CD4-positive, alpha-beta T cell treated with Interleukin-6 at 100 ng/mL for 8 hours (primary cell): ENCODE data around the gene RPS6KA2.

ENCODE experiments used
- DNase-seq: peaks from one replicate; pipeline ENCODE4 v3.0.0-alpha.2; 2020; ENCODE audit warnings: mixed read lengths, low spot score

The RPS6KA2 gene

DNA sequence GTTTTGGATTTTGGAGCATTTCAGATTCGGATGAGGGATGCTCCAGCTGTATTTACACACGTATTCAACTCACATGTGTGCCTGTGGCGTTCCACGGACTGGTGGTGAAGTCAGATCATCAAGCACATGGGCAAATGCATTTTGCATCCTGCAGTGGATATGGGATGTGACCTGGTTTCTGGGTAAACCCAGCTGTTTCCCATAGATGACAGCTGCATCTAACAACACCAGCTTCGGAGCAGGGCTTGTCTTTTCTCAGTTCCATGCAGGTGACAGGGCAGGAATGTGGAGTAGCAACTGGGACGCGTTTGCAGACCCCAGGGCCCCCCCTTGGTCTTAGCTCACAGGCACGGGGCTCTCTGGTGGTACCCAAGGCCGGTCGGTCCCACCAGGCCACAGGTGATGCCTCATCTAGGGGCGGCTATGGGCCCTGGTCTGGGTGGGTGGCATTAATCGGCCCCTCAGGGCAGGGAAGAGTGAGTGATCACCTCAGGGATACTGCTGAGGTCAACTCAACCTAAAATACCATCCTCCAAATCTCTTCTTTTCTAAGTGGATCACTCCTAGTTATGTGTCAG lies 123.8 kb downstream of the RPS6KA2 start:
- no peak for DNase-seq

GRCh38 chr6:166502453-166502852 lies 124.6 kb downstream of the RPS6KA2 start:
- no peak for DNase-seq

DNA sequence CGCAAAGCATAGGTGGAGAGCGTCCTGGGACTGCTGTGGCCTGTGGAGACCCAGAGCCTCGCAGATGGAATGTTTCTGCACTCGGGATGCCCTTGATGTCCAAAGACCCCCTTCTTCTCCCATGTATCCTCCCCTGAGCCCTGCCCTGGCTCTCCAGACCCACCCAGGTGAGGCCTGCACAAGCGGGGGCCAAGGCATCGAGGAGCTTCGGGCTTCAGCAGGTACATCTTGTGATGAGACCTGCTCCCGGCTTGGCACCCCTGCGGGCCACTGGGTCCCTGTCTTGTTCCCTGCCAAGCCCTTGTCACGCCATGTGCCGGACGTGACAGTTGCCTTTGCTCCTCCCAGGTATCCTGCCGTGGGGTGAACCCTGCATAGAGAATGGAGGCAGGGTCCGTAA lies 125.8 kb downstream of the RPS6KA2 start:
- no peak for DNase-seq

DNA sequence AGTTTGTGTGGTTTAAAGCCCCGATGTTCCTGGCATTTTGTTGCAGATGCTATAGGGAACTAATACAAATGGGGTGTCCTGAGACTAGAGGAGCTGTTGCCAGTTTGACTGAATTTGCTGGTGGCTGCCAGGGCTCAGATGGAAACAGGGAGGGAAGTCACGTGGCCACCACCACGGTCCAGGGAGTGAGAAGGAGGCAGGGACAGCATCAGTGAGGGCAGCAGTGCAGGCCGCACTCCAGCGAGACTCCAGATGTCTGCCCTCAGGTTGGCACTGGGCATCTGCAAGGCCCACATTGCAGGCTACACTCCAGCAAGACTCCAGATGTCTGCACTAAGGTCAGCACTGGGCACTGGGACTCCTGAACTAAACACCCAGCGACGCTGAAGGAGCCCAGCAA lies 126.8 kb downstream of the RPS6KA2 start:
- no peak for DNase-seq

DNA sequence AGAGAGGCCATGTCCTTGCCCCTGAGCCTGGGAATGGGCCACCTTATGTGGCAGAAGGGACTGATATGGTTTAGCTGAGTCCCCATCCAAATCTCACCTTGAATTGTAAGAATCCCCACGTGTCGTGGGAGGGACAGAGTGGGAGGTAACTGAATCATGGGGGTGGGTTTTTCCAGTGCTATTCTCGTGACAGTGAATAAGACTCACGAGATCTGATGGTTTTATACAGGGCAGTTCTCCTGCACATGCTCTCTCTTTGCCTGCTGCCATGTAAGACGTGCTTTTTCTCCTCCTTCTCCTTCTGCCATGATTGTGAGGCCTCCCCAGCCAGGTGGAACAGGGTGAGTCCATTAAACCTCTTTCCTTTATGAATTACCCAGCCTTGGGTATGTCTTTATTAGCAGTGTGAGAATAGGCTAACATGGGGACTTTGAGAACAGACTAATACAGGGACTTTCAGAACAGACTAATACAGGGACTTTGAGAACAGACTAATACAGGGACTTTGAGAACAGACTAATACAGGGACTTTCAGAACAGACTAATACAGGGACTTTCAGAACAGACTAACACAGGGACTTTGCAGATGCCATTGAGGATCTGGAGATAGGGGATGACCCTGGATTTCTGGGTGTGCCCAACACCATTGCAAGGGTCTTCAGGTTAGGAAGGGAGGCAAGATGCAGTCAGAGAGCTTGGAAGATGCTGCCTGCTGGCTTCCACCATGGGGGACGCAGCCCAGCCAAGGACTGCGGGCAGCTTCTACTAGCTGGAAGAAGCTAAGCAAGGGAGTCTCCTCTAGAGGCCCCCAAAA lies 127.5 kb downstream of the RPS6KA2 start:
- DNase-seq: no peak

GRCh38 chr6:166498661-166499349 lies 128.2 kb downstream of the RPS6KA2 start:
- no peak for DNase-seq

DNA sequence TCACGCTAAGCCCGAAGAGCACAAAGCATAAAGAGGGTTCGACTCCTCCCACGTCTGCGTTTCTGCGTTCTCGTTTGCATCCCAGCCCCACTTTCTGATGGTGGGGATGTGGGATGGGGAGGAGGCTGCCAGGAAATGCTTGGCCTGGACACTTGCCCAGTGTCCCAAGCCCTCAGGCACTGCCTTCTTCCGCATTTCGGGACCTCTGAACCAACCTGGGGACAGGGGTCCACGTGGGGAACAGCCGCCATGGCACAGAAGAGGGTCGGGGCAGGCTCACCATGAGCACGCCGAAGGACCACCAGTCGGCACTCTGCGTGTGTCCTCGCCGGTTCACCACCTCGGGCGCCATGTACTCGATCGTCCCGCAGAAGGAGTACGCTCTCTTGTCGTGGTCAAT lies 128.8 kb downstream of the RPS6KA2 start:
- no peak for DNase-seq

GRCh38 chr6:166497087-166497899 lies 129.8 kb downstream of the RPS6KA2 start:
- DNase-seq: no peak

DNA sequence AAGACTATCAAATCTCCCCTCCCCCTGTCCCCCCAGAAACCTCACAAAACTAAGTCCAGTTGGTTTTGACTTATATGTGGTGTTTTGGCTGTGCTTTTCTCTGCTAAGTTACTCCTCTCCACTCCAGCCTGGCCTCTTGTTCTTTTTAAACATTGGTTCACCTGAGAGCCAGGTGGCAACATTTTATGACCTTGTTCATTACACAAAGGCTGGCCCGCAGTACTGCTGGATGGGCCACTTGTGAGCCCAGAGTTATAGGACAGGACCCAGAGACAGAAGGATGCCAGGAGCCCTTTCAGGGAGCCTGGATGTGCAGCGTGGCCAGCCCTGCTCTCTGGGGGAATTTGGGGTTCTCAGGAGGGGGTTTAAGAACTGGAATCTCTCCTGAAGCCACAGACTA lies 130.6 kb downstream of the RPS6KA2 start:
- no peak for DNase-seq

DNA sequence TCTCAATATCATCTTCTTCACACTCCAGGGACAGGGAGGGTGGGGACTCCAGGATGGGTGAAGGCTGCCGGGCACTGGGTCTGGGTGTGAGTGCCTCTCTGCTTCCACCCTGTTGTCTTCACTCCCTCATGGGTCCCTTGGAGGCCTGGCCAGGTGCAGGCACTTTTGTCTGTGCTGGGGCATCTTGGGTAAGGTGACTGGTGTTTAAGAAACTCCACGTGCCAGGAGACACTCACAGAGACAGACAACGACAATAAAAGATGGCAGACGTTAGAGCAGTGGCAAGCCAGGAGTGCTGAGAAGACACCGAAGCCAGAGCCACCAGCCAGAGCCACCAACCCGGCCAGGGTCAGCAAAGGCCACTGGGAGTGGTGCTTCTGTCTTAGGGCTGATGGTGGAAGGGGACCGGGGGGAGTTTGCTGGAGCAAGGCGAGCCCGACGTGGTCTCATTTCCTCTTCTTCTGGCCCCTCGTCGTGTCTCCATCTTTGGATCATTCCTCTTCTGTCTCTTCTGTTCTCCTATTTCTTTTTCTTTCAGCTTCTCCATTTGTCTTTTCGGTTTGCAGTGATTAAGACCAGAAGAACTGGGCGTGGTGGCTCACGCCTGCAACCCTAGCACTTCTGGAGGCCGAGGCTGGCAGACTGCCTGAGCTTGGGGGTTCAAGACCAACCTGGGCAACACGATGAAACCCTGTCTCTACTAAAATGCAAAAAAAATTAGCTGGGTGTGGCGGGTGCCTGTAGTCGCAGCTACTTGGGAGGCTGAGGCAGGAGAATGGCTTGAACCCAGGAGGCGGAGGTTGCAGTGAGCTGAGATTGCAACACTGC lies 131.3 kb downstream of the RPS6KA2 start:
- no peak for DNase-seq

DNA sequence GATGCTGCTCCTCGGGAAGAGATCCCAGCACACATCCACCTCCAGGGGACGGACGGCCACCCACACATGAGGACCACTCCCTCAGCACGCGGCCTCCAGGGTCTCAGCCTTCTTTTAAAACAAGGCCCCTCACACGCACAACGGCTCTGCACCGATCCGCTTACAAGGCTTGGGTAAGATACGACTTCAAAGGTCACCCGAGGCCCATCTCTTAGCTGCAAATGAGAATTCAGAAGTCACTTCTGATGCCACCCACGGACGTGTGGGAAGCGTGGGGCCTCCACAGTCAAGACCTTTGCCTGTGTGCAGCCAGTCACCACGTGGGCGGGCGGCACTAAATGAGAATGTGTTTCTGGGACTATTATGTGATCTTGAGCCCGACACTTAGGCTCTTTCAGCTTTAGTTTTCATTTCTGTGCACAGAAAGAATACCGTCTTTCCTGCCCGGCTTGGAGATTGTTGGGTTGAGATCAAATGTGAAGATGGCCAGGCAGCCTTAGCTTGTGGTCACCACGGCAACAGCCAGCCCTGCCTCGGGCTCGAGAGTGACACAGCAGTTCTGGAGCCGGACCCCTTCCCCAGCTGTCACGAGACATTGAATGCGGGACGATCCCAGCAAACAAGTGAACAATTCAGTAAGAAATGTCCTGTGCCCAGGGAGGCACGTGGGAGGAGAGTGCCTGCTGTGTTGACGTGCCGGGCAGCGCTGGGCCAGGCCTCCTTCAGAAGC lies 132.1 kb downstream of the RPS6KA2 start:
- DNase-seq: no peak

DNA sequence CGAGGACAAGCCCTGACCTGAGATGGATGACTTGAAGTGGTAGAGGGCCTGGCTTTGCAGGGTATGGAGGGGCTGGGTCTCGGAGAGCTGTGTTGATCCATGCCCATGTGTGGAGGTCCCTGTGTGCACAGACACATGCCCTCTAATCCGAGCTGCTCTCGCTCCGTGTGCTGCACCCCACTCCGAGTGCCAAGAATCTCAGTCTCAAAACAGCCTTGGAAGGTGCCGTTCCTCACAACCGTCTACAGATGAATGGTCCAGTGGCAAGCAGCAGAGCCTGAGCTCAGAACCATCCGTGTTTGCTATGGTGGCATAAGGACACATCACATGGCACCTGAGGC lies 133.0 kb downstream of the RPS6KA2 start:
- no peak for DNase-seq

GRCh38 chr6:166493427-166494100 lies 133.5 kb downstream of the RPS6KA2 start:
- no peak for DNase-seq

- no peak for DNase-seq
Observed at GRCh38 chr6:166492092-166492741, 134.8 kb downstream of the RPS6KA2 start.

DNA sequence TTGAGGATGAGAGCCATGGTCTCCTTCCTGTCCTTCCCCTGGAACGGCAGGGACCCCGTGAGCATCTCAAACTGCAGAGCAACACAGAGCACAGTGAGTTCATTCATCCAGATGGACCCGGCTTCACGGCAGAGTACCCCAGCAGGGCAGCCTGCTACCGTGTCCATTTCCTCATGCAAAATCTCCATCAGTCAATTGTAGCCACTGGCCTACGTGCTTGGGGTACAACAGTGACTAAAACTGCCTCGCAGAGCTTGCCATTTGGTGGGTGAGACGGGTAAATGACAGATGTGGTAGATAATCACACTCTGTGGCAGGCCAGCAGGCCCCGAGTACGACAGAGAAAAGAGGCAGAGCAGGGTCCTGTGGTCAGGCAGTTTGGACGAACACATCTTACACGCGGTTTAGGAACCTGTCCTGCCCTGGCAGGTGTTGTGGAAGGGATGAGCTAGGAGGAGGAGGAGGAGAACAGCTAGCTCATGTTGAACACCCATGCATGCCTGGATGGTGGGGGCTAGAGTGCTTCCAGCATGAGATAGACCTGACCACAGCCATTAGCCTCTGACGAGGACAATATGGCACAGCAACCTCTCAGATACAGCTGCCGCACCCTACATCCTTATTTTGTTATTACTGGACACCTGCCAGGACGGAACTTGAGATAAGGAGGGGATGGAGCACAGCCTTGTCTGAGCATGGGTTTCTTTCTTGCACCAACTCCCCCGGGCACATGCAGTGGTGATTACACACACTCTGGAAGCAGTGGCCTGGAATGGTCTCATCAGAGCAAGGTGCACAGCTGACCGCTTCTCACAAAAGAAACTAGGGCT lies 136.2 kb downstream of the RPS6KA2 start:
- DNase-seq: no peak

DNA sequence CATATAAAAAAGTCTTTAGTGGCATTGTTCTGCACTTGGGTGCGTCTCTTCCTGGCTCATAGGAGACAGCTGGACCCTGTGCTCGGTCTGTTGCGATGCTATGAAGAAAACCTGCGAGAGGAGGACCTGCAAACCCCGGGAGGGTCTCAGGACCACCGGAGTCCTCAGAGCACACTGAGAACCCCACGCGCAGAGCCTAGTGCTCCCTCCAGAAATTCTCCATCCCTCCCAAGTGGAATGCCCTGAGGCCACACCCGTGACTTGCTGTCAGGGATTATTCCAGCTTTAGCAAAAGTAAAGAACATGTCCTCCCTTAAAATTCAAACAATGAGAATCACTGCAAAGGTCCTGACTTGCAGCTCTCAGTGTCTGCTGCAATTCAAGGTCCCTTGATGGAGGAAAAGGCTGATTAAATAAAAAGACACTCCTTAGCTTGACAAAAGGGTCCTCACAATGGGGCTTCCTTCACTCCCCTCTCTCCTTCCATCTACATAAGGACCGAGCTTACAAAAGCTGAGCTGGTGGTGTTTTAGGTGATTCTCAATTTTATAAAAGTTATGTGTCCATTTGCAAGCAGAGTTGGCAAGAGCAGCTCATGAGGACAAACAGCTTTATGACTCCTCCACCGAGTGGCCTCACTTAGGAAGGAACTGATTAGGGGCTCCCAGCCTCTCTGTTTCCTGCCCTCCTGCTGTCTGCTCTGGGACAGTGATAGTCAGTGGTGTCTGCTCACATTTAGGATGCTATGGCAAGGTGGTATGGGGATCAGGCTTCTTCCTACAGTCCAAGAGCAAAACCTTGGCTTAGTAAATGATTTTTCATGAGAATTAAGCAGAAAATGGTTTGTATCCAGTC lies 137.5 kb downstream of the RPS6KA2 start:
- DNase-seq: no peak

- no peak for DNase-seq
Observed at GRCh38 chr6:166488701-166489100, 138.3 kb downstream of the RPS6KA2 start.
